ENCODE results near the gene ENGASE. TPM values are rescaled to one million over a fixed set of nuclear protein-coding genes. Genes with fewer than 3 reads are reported as not detected.

ENGASE gene
- polyA plus RNA-seq, 1 of the 3 experiments (the other 2 are of a cell fraction) = 30.1 TPM

DNA sequence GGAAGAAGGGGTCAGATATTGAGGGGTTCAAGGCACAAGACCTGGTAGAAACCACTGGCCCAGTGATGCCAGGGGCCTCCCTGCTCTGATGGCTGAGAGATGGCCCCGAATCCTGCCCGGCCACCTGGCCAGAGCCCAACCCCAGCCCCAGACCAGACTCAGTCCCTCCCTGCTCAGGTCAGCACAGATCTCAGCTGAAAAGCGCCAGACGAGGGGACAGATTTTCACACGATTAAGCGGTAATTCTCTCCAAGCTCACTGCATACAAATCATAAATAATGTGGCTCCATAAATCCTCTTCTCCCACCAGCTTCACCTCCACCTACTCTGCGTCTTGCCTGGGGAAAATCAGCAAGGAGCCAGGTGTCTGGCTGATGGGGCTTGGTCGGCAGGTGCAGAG is 57.1 kb downstream of the ENGASE start:
- H2AFZ ChIP-seq (ENCODE audit: low read depth) = no peak overlapping the region
- CTCF ChIA-PET = interaction anchor here (0.6 to 3.9 kb wide), 10 partner anchors 9 to 269 kb away, joined by 3 to 22 read pairs (median 6); no protein-coding TSS in a partner anchor
- TF ChIP-seq, protein P1, sequence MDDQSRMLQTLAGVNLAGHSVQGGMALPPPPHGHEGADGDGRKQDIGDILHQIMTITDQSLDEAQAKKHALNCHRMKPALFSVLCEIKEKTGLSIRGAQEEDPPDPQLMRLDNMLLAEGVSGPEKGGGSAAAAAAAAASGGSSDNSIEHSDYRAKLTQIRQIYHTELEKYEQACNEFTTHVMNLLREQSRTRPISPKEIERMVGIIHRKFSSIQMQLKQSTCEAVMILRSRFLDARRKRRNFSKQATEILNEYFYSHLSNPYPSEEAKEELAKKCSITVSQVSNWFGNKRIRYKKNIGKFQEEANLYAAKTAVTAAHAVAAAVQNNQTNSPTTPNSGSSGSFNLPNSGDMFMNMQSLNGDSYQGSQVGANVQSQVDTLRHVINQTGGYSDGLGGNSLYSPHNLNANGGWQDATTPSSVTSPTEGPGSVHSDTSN (IDR thresholded peaks at IDR 0.05) = no peak
- no peak for TF ChIP-seq FOSL2 (IDR thresholded peaks at IDR 0.05; ENCODE audit: borderline replicate concordance, low read depth)
- TF ChIP-seq, protein P2, sequence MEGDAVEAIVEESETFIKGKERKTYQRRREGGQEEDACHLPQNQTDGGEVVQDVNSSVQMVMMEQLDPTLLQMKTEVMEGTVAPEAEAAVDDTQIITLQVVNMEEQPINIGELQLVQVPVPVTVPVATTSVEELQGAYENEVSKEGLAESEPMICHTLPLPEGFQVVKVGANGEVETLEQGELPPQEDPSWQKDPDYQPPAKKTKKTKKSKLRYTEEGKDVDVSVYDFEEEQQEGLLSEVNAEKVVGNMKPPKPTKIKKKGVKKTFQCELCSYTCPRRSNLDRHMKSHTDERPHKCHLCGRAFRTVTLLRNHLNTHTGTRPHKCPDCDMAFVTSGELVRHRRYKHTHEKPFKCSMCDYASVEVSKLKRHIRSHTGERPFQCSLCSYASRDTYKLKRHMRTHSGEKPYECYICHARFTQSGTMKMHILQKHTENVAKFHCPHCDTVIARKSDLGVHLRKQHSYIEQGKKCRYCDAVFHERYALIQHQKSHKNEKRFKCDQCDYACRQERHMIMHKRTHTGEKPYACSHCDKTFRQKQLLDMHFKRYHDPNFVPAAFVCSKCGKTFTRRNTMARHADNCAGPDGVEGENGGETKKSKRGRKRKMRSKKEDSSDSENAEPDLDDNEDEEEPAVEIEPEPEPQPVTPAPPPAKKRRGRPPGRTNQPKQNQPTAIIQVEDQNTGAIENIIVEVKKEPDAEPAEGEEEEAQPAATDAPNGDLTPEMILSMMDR (IDR thresholded peaks at IDR 0.05) = no peak

DNA sequence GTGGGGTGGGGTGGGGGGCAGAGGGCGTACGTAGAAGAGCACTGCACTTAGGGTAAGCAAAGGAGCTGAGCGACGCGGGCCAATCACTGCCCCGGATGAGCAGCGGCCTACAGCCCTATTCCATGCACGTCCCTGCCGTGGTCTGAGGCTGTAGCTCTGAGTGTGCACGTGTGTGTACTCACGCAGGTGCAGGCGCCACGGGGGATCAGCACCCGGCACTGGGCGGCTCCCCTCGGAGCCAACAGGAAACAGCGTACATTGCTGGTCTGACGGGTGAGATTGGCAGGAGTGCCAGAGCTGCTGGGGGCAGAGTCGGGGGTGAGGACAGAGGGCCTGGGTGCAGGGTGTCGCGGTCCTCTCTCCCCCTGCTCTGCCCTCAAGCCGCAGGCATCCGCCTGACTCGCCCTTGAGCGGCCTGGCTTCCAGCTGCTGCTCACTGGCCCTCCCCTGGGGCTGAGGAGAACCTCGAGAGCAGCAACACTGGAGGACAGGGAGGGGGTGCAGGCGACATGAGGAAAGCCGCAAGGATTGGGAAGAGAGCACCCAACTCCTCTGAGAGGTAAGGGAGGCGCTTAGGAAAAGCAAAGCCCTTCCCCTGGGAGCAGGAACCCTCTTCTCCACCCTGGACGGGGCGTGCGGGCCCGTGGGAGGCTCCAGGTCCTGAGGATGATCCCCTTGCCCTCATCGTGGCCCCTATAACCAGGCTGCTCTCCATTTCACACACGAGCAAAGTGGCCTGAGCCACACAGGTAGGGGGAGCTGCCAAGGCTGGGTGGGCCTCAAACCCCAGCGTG is 57.8 kb downstream of the ENGASE start:
- DNase-seq = no peak
- Histone ChIP-seq H3K36me3 (replicated peaks in 1 of 2; ENCODE audit: control insufficient read depth in 1 of 2, insufficient read depth in 2 of 2, low read length in 1 of 2) (no peaks in the 10 kb centered on the region), H2AFZ (ENCODE audit: low read depth) (no peak overlapping the region), H3K9ac (no peak overlapping the region), H3K27ac (ENCODE audit: low read depth in 2 of 2, low read length in 1 of 2) (no peak overlapping the region), H3K9me3 (no peaks in the 10 kb centered on the region), H3K27me3 (ENCODE audit: insufficient read depth) (peaks cover 57% of the 10 kb centered on the region), H3K4me3 (ENCODE audit: low read depth in 2 of 2, low read length in 1 of 2) (no peak overlapping the region), H3F3A (replicated peaks; ENCODE audit: insufficient read depth) (no peaks in the 10 kb centered on the region), H3K4me2 (no peak overlapping the region), H3K4me1 (ENCODE audit: control insufficient read depth in 1 of 2, insufficient read depth in 2 of 2, low read depth in 1 of 2, low read length in 1 of 2) (peaks cover 0 to 13% of the 10 kb centered on the region in 2 experiments; a peak in 1 of 4 replicates), H4K20me1 (ENCODE audit: insufficient read depth) (no peaks in the 10 kb centered on the region; the same call in 1 of the 2 replicates), H3K9me2 (no peaks in the 10 kb centered on the region), H3K79me2 (ENCODE audit: insufficient read depth) (no peaks in the 10 kb centered on the region)
- WGBS (ENCODE audit: low lambda C conversion rate) = 54% methylated on average over 22 of the region's 36 CpGs
- ChIA-PET CTCF (interaction anchor here (0.7 to 3.9 kb wide), 14 partner anchors 9 to 268 kb away, joined by 3 to 22 read pairs (median 4); no protein-coding TSS in a partner anchor), POLR2A (no interaction called here)
- TF ChIP-seq, protein P3, sequence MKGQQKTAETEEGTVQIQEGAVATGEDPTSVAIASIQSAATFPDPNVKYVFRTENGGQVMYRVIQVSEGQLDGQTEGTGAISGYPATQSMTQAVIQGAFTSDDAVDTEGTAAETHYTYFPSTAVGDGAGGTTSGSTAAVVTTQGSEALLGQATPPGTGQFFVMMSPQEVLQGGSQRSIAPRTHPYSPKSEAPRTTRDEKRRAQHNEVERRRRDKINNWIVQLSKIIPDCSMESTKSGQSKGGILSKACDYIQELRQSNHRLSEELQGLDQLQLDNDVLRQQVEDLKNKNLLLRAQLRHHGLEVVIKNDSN (IDR thresholded peaks at IDR 0.05; ENCODE audit: borderline replicate concordance, low read depth) = no peak
- TF ChIP-seq JUND (IDR thresholded peaks at IDR 0.05) = no peak
- no peak for TF ChIP-seq GABPA (IDR thresholded peaks at IDR 0.05; ENCODE audit: low read depth)
- no peak for TF ChIP-seq RCOR1 (IDR thresholded peaks at IDR 0.05; ENCODE audit: low read length)
- TF ChIP-seq, protein P4, sequence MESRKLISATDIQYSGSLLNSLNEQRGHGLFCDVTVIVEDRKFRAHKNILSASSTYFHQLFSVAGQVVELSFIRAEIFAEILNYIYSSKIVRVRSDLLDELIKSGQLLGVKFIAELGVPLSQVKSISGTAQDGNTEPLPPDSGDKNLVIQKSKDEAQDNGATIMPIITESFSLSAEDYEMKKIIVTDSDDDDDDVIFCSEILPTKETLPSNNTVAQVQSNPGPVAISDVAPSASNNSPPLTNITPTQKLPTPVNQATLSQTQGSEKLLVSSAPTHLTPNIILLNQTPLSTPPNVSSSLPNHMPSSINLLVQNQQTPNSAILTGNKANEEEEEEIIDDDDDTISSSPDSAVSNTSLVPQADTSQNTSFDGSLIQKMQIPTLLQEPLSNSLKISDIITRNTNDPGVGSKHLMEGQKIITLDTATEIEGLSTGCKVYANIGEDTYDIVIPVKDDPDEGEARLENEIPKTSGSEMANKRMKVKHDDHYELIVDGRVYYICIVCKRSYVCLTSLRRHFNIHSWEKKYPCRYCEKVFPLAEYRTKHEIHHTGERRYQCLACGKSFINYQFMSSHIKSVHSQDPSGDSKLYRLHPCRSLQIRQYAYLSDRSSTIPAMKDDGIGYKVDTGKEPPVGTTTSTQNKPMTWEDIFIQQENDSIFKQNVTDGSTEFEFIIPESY (IDR thresholded peaks at IDR 0.05; ENCODE audit: borderline replicate concordance, low read depth) = no peak
- no peak for TF ChIP-seq SIN3A (IDR thresholded peaks at IDR 0.05; ENCODE audit: borderline replicate concordance, low read depth, low read length)
- no peak for TF ChIP-seq SMC3 (IDR thresholded peaks at IDR 0.05; ENCODE audit: low read depth, low read length)
- no peak for TF ChIP-seq NRF1 (IDR thresholded peaks at IDR 0.05; ENCODE audit: low read depth, low read length)
- no peak for TF ChIP-seq TEAD4 (IDR thresholded peaks at IDR 0.05; ENCODE audit: borderline replicate concordance, insufficient read depth)
- no peak for TF ChIP-seq RXRA (IDR thresholded peaks at IDR 0.05; ENCODE audit: borderline replicate concordance, low read depth)
- TF ChIP-seq, protein P5, sequence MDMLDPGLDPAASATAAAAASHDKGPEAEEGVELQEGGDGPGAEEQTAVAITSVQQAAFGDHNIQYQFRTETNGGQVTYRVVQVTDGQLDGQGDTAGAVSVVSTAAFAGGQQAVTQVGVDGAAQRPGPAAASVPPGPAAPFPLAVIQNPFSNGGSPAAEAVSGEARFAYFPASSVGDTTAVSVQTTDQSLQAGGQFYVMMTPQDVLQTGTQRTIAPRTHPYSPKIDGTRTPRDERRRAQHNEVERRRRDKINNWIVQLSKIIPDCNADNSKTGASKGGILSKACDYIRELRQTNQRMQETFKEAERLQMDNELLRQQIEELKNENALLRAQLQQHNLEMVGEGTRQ (IDR thresholded peaks at IDR 0.05; ENCODE audit: borderline replicate concordance, low read depth, low read length) = no peak
- no peak for TF ChIP-seq GATA2 (CRISPR knock-in tag; IDR thresholded peaks at IDR 0.05)
- TF ChIP-seq RFX5 (IDR thresholded peaks at IDR 0.05; ENCODE audit: low read length) = no peak
- no peak for TF ChIP-seq EP300 (IDR thresholded peaks at IDR 0.05; ENCODE audit: borderline replicate concordance in 1 of 2, low read depth in 1 of 2, low read length in 1 of 2)

More for the DNA sequence above, 57.1 kb downstream of the ENGASE start:
- Histone ChIP-seq H3K4me3 (ENCODE audit: low read depth in 2 of 2, low read length in 1 of 2) (no peak overlapping the region), H3K9me3 (no peaks in the 10 kb centered on the region), H3K27ac (ENCODE audit: low read depth in 2 of 2, low read length in 1 of 2) (no peak overlapping the region), H3K36me3 (replicated peaks in 1 of 2; ENCODE audit: control insufficient read depth in 1 of 2, insufficient read depth in 2 of 2, low read length in 1 of 2) (no peaks in the 10 kb centered on the region), H3F3A (replicated peaks; ENCODE audit: insufficient read depth) (no peaks in the 10 kb centered on the region), H3K4me1 (ENCODE audit: control insufficient read depth in 1 of 2, insufficient read depth in 2 of 2, low read depth in 1 of 2, low read length in 1 of 2) (peaks cover 0 to 7% of the 10 kb centered on the region in 2 experiments; a peak in 1 of 4 replicates), H4K20me1 (ENCODE audit: insufficient read depth) (no peaks in the 10 kb centered on the region; the same call in 1 of the 2 replicates), H3K9me2 (no peaks in the 10 kb centered on the region), H3K27me3 (ENCODE audit: insufficient read depth) (peaks cover 59% of the 10 kb centered on the region), H3K9ac (no peak overlapping the region), H3K79me2 (ENCODE audit: insufficient read depth) (no peaks in the 10 kb centered on the region), H3K4me2 (no peak overlapping the region)
- DNase-seq = no peak
- WGBS (ENCODE audit: low lambda C conversion rate) = 62% methylated on average over 8 of the region's 8 CpGs
- POLR2A ChIA-PET = no interaction called here
